ENCODE results near the gene EEIG1. TPM values are rescaled to one million over a fixed set of nuclear protein-coding genes. Genes with fewer than 3 reads are reported as not detected.

Gene EEIG1
- total RNA-seq, 1 donor from 2014 or later, result 44.7 TPM

DNA sequence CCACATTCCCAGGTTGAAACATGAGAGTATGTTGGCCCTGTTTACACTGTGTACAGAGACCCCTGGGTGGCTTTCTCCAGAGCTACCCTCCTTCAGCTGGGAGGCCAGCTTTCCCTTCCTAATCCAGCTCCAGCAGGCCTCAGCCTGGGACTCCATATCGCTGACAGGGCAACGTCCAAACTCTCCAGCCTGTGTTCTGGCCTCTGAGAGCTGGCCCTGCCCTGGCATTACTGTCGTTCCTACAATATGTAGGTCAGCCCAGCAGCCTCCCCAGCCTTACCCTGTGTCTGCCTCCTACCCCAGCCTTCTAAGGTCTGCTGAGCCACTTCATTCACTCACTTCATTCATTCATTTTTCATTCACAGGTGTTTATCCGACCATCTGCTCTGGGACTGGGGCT is 8.3 kb upstream of the EEIG1 start:
- no peak for ATAC-seq

GRCh38 chr9:127987103-127987614 is 6.4 kb upstream of the EEIG1 start:
- Histone ChIP-seq H3K4me1 (no peaks in the 10 kb centered on the region), H3K36me3 (no peaks in the 10 kb centered on the region), H3K27me3 (no peaks in the 10 kb centered on the region), H3K27ac (no peak overlapping the region), H3K9me3 (no peaks in the 10 kb centered on the region), H3K4me3 (no peak overlapping the region)
- intact Hi-C loops (cut with DNase I), result no loop called here
- ATAC-seq (peak; percentile 11), DNase-seq (no peak)
- TF ChIP-seq CTCF (IDR thresholded peaks at IDR 0.05), result no peak

More for the DNA sequence above, 8.3 kb upstream of the EEIG1 start:
- H3K27ac ChIP-seq, result no peak overlapping the region
- DNase-seq, result no peak
- H3K4me1 ChIP-seq, result no peaks in the 10 kb centered on the region
- TF ChIP-seq CTCF (IDR thresholded peaks at IDR 0.05), result no peak
- no peaks in the 10 kb centered on the region for H3K36me3 ChIP-seq
- no peak overlapping the region for H3K4me3 ChIP-seq
- no peaks in the 10 kb centered on the region for H3K9me3 ChIP-seq
- intact Hi-C loops (cut with DNase I), result no loop called here
- no peaks in the 10 kb centered on the region for H3K27me3 ChIP-seq

DNA sequence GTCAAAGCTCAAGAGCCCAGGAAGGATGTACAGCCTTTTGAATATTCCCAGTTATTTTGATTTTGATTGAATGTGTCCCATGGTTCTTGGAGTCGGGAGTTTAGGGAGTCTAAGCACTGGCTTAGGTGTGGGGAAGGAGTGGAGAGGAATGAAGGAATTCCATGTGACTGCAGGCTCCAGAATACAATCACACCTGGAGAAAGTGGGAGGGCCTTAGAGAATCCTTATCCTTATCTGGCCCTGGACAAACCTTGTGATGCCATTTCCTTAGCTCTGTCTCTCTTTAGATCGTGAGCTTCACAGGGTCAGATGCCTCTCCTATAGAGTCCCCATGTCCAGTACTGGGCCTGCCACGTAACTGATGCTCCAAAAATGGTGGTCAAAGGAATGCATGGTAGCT is 4.2 kb upstream of the EEIG1 start:
- H3K36me3 ChIP-seq, result no peaks in the 10 kb centered on the region
- intact Hi-C loops (cut with DNase I), result no loop called here
- H3K4me1 ChIP-seq, result peaks cover 7% of the 10 kb centered on the region
- H3K27me3 ChIP-seq, result no peaks in the 10 kb centered on the region
- no peak overlapping the region for H3K27ac ChIP-seq
- no peak for TF ChIP-seq CTCF (IDR thresholded peaks at IDR 0.05)
- ATAC-seq, result no peak
- H3K9me3 ChIP-seq, result no peaks in the 10 kb centered on the region
- no peak for DNase-seq
- H3K4me3 ChIP-seq, result no peak overlapping the region

DNA sequence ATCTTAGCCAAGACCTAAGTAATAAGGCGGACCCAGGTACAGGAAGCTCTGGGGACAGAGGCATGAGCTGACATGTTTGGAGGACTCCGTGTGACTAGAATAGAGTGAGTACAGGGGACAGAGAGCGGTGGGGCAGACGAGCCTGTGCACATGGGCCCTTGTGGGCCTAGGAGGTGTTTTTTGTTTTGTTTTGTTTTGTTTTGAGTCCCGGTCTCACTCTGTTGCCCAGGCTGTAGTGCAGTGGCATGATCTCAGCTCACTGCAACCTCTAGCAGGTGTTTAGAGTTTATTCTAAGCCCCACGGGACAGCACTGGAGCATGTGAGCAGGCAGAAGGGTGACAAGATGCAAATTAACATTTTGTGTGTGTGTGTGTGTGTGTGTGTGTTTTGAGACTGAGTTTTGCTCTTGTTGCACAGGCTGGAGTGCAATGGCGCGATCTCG is 3.1 kb upstream of the EEIG1 start:
- no peak for ATAC-seq
- no peaks in the 10 kb centered on the region for H3K36me3 ChIP-seq
- DNase-seq, result no peak
- no peak for TF ChIP-seq CTCF (IDR thresholded peaks at IDR 0.05)
- H3K27ac ChIP-seq, result no peak overlapping the region
- H3K27me3 ChIP-seq, result no peaks in the 10 kb centered on the region
- intact Hi-C loops (cut with DNase I), result no loop called here
- peaks cover 16% of the 10 kb centered on the region for H3K4me1 ChIP-seq
- no peak overlapping the region for H3K4me3 ChIP-seq
- no peaks in the 10 kb centered on the region for H3K9me3 ChIP-seq

DNA sequence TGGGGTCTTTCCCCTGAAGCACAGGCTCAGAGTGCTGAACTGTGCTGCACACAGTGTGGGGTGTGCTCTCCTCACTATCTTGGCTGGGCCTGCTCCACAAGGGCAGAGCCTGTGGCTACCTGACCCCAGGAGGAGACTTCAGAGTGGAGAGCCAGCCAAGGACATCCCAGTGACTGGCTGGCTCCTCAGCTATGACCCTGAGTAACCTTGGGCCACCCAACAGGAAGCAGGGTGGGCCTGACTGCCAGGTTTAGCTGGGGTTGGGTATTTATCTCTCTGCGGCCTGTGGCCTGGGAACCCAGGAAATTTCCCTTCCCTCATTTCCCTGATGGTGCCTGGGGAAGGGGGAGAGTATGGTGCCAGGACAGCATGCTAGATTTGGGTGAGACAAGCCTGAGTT is 2.1 kb upstream of the EEIG1 start:
- H3K27me3 ChIP-seq, result no peaks in the 10 kb centered on the region
- no peaks in the 10 kb centered on the region for H3K36me3 ChIP-seq
- no peak for TF ChIP-seq CTCF (IDR thresholded peaks at IDR 0.05)
- intact Hi-C loops (cut with DNase I), result no loop called here
- H3K4me1 ChIP-seq, result peaks cover 25% of the 10 kb centered on the region
- no peak overlapping the region for H3K4me3 ChIP-seq
- no peaks in the 10 kb centered on the region for H3K9me3 ChIP-seq
- no peak for ATAC-seq
- no peak overlapping the region for H3K27ac ChIP-seq
- DNase-seq, result no peak

DNA sequence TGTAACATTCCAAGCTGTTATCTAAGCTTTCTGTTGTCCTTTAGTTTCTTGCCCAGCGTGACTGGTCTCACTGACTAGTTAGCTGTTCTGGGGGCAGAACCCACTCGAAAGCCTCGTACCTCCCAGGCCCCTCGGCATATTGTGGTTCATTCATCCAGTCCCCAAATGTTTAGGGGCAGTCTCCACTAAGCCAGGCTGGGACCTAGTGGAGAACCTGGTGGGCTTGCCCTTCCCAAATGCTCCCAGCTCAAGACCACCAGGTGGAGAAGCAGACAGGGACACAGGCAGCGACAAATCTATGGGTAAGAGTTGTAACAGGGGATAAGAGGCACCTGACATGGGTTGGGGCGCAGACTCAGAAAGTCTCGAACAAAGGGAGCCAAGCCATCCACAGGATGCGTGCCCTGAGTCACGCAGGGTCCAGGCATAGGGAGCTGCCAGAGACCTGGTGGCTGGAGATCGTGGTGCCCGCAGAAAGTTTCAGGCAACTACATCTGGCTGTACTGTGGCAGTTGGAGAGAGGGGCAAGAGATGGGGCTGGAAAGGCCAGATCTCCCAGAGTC is 851 bp upstream of the EEIG1 start:
- Histone ChIP-seq H3K36me3 (no peaks in the 10 kb centered on the region), H3K4me3 (peak overlapping the region; percentile 81), H3K27ac (peak overlapping the region; percentile 80), H3K4me1 (peaks cover 37% of the 10 kb centered on the region), H3K9me3 (no peaks in the 10 kb centered on the region), H3K27me3 (no peaks in the 10 kb centered on the region)
- ATAC-seq (no peak), DNase-seq (no peak)
- intact Hi-C loops (cut with DNase I), result no loop called here
- no peak for TF ChIP-seq CTCF (IDR thresholded peaks at IDR 0.05)
